DOHH2 (cell line): ENCODE data around the gene TACC2.
A peak's percentile ranks its signal among the peaks of the same experiment; 100 is the strongest.

ENCODE experiments used
- H3F3A ChIP-seq: fragments of 200-600 bp; sonication (generic), shearing (Covaris generic); 2 replicates; pipeline ENCODE4 v1.6.0; 2016; ENCODE audit warnings: antibody characterized with exemption, mild to moderate bottlenecking; ENCODE audit not compliant: control insufficient read depth, insufficient read depth
- H3K27ac ChIP-seq: fragments of 200-600 bp; sonication (generic); 2 replicates; pipeline ENCODE4 v1.5.1; 2014; ENCODE audit warnings: low read depth, mild to moderate bottlenecking, low read length, moderate library complexity
- H3K27me3 ChIP-seq: fragments of 200-600 bp; sonication (generic); 2 replicates; pipeline ENCODE4 v1.6.1; 2014; ENCODE audit warnings: mild to moderate bottlenecking, low read length, mixed read lengths; ENCODE audit not compliant: control insufficient read depth
- H3K36me3 ChIP-seq: fragments of 200-600 bp; sonication (generic); 2 replicates; pipeline ENCODE4 v1.6.1; 2014; ENCODE audit warnings: mild to moderate bottlenecking, low read length, moderate library complexity, mixed read lengths; ENCODE audit not compliant: control insufficient read depth
- H3K4me1 ChIP-seq: fragments of 200-600 bp; sonication (generic); 2 replicates; pipeline ENCODE4 v1.6.1; 2014; ENCODE audit warnings: mild to moderate bottlenecking, low read length, mixed read lengths; ENCODE audit not compliant: control insufficient read depth
- H3K4me2 ChIP-seq: fragments of 200-600 bp; sonication (generic); 2 replicates; pipeline ENCODE4 v1.6.0; 2014; ENCODE audit warnings: mild to moderate bottlenecking, low read length, moderate library complexity
- H3K4me3 ChIP-seq: fragments of 200-600 bp; sonication (generic); 2 replicates; pipeline ENCODE4 v1.5.1; 2014; ENCODE audit warnings: mild to moderate bottlenecking, low read length, mixed read lengths
- H3K79me2 ChIP-seq: fragments of 200-600 bp; sonication (generic); 2 replicates; pipeline ENCODE4 v1.6.1; 2014; ENCODE audit warnings: mild to moderate bottlenecking, low read length, mixed read lengths; ENCODE audit not compliant: control insufficient read depth
- H3K9me2 ChIP-seq: fragments of 200-600 bp; sonication (generic); replicated peaks from 2 replicates; pipeline ENCODE4 v1.6.1; 2014; ENCODE audit warnings: mild to moderate bottlenecking, low read length, mixed read lengths; ENCODE audit not compliant: control insufficient read depth
- H3K9me3 ChIP-seq: fragments of 200-600 bp; sonication (generic); 2 replicates; pipeline ENCODE4 v1.6.1; 2014; ENCODE audit warnings: antibody characterized with exemption, low read length, mixed read lengths; ENCODE audit not compliant: control insufficient read depth, insufficient read depth
- H4K20me1 ChIP-seq: fragments of 200-600 bp; sonication (generic); 2 replicates; pipeline ENCODE4 v1.6.0; 2014; ENCODE audit warnings: low read depth, mild to moderate bottlenecking, antibody characterized with exemption, low read length, moderate library complexity; ENCODE audit not compliant: control insufficient read depth, insufficient read depth
- EZH2phosphoT487 ChIP-seq: fragments of 200-600 bp; sonication (generic); IDR thresholded peaks from 2 replicates; pipeline ENCODE4 v1.6.1; 2017; ENCODE audit warnings: borderline replicate concordance, mild to moderate bottlenecking, antibody characterized with exemption, low read length, moderate library complexity, mixed read lengths
- TF ChIP-seq, protein P1 (sequence below): fragments of 200-600 bp; sonication (generic); IDR thresholded peaks from one replicate; pipeline ENCODE4 v1.5.1; 2014; ENCODE audit warnings: antibody characterized with exemption, mild to moderate bottlenecking, low read depth, low read length; ENCODE audit not compliant: poor library complexity, severe bottlenecking

Gene TACC2

GRCh38 chr10:122140941-122141623 is 152.1 kb downstream of the TACC2 start:
- H3K36me3 ChIP-seq: no peaks in the 10 kb centered on the region
- no peak overlapping the region for H3K4me3 ChIP-seq
- H4K20me1 ChIP-seq: no peaks in the 10 kb centered on the region
- H3K27me3 ChIP-seq: no peaks in the 10 kb centered on the region
- no peaks in the 10 kb centered on the region for H3K9me2 ChIP-seq
- H3K27ac ChIP-seq: no peak overlapping the region
- no peaks in the 10 kb centered on the region for H3K4me1 ChIP-seq
- no peak for TF ChIP-seq EZH2phosphoT487
- TF ChIP-seq, protein P1, sequence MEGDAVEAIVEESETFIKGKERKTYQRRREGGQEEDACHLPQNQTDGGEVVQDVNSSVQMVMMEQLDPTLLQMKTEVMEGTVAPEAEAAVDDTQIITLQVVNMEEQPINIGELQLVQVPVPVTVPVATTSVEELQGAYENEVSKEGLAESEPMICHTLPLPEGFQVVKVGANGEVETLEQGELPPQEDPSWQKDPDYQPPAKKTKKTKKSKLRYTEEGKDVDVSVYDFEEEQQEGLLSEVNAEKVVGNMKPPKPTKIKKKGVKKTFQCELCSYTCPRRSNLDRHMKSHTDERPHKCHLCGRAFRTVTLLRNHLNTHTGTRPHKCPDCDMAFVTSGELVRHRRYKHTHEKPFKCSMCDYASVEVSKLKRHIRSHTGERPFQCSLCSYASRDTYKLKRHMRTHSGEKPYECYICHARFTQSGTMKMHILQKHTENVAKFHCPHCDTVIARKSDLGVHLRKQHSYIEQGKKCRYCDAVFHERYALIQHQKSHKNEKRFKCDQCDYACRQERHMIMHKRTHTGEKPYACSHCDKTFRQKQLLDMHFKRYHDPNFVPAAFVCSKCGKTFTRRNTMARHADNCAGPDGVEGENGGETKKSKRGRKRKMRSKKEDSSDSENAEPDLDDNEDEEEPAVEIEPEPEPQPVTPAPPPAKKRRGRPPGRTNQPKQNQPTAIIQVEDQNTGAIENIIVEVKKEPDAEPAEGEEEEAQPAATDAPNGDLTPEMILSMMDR: no peak
- H3K4me2 ChIP-seq: no peak overlapping the region
- H3F3A ChIP-seq: no peaks in the 10 kb centered on the region
- H3K79me2 ChIP-seq: no peaks in the 10 kb centered on the region
- H3K9me3 ChIP-seq: no peaks in the 10 kb centered on the region

DNA sequence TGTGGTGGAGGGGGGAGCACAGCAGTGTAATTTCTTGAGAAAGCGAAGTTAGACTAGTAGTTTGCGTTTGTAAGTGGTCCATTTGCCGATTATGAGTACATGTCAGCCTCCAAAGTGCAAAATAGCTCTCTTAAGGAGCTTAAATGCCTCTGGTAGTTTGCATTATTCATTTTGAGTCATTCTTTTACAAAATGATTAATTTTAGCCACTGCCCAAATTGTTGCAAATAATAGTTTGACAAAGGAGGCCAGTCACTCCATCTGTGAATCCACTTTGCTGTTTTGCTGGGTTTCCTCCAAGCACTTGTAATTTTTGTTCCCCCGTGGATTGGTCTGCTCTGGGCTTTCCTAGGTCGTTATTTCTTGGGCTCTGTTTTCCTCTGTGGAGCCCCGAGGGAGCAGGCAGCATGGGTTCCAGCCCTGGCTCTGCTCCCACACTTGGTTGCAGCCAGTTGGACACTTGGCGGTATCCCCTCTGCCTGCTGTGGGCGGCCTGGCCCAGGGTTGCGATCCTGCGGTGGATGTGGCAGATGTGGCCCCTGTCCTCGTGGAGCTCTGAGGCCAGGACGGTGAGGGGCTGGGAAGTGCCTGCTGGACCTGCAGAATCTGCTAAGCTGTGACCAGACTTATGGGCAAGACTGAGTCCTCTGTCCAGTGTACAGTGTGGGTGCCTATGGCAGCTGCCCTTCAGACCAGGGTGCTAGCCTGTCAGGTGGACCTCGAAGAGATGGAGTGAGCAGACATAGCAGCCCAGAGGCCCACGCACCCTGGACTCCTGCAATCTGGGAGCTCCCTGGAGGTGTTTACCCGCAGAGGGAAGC is 153.1 kb downstream of the TACC2 start:
- Histone ChIP-seq H3K79me2 (no peaks in the 10 kb centered on the region), H4K20me1 (no peaks in the 10 kb centered on the region), H3K27ac (no peak overlapping the region), H3K4me1 (no peaks in the 10 kb centered on the region), H3K9me3 (no peaks in the 10 kb centered on the region), H3K9me2 (no peaks in the 10 kb centered on the region), H3K4me2 (no peak overlapping the region), H3K36me3 (no peaks in the 10 kb centered on the region), H3K4me3 (no peak overlapping the region), H3F3A (no peaks in the 10 kb centered on the region), H3K27me3 (no peaks in the 10 kb centered on the region)
- TF ChIP-seq, protein P1: no peak
- TF ChIP-seq EZH2phosphoT487: no peak

- Histone ChIP-seq H3K4me2 (no peak overlapping the region), H4K20me1 (no peaks in the 10 kb centered on the region), H3K4me1 (no peaks in the 10 kb centered on the region), H3K27ac (no peak overlapping the region), H3K79me2 (no peaks in the 10 kb centered on the region), H3K9me2 (no peaks in the 10 kb centered on the region), H3F3A (no peaks in the 10 kb centered on the region), H3K4me3 (no peak overlapping the region), H3K9me3 (no peaks in the 10 kb centered on the region), H3K36me3 (no peaks in the 10 kb centered on the region), H3K27me3 (no peaks in the 10 kb centered on the region)
- TF ChIP-seq, protein P1: peak; percentile 96
- TF ChIP-seq EZH2phosphoT487: no peak
Measured at GRCh38 chr10:122142641-122143237, 153.8 kb downstream of the TACC2 start.
